GM21529 (cell line): Measurements from ENCODE around the gene TINAG.
"Not testable (repeated sequence)": the region's sequence is repeated elsewhere in the genome, so short reads cannot be mapped to it uniquely, and the experiment has no call there.

Experiments used
- ATAC-seq: cut with Tn5 transposase; IDR thresholded peaks from one replicate; pipeline ENCODE4 v1.9.1; 2021; ENCODE audit not compliant: unreplicated experiment

TINAG gene

DNA sequence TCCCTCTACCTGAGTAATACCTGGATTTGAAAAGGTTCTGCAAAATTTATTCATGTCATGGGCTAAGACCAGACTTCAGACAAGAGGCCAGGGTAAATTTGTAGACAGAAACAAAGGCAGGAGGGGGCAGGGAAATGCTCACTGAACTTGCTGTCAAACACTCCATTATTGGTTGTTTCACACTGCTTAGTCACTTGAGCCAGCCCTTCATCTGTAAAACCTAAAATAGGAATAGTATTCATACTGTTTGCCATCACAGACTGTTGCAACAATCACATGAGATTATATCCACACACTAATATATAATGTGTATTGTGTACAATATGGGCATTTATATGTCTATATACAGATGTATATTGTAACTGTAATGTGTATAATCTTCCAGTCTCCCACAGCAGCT lies 6.5 kb upstream of the TINAG start:
- ATAC-seq = no peak

- peak; percentile 62 for ATAC-seq
These were observed 766 bp upstream of the TINAG start for GRCh38 chr6:54307439-54307910.

DNA sequence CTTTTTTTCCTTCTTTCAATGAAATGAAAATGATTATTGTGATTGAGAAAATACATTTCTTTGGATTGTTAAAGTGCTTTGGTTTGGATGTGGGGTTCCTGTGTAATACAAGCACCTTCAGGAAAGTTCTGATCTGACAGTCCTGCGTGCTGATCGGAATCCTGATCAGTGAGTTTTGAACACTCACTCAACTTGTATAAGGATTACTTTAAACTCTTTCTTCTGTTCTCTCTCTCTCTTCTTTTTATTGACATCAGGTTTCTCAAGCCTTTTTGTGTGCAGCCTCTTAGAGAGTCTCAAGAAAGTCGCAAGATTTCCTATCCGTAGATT lies 710 bp downstream of the TINAG start:
- ATAC-seq = no peak

DNA sequence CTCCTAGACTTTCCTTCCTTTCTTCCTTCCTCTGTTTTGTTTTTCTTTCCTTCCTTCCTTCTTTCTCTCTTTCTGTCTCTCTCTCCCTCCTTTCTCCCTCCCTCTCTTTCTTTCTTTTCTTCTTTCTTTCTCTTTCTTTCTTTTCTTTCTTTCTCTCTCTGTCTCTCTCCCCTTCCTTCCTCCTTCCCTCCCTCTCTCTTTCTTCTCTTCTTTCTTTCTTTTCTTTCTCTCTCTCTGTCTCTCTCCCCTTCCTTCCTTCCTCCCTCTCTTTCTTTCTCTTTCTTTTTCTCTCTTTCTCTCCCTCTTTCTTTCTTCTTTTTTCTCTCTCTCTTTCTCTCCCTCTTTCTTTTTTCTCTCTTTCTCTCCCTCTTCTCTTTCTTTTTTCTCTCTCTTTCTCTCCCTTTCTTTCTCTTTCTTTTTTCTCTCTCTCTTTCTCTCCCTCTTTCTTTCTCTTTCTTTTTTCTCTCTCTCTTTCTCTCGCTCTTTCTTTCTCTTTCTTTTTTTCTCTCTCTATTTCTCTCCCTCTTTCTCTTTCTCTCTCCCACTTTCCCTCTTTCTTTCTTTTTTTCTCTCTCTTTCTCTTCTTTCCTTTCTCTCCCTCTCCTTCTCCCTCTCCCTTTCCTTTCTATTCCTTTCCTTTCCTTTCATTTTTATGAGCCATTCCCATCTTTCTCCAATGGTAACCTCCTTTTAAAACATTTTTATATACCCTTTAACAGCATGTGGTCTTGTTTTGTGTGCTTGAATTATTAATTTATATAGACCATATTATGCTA lies 2.3 kb downstream of the TINAG start:
- no peak for ATAC-seq

DNA sequence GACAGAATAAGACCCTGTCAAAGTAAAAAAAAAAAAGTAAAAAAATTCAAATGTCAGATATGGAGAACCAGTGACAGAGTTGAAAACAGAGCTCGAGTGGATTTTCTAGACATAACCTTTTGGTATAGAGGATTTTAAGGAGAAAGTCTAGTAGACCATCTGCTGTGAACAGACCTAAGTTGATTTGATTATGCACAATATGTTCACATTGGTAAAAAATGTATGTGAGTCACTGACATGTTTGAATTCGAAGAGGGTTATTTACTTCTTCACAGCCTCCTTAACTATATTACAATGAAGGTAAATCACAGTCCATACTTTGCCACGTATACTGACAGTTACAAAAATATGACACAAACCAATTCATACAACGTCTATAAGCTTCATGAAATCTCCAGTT lies 7.4 kb downstream of the TINAG start:
- ATAC-seq = no peak

GRCh38 chr6:54320871-54321270 lies 12.6 kb downstream of the TINAG start:
- no peak for ATAC-seq

DNA sequence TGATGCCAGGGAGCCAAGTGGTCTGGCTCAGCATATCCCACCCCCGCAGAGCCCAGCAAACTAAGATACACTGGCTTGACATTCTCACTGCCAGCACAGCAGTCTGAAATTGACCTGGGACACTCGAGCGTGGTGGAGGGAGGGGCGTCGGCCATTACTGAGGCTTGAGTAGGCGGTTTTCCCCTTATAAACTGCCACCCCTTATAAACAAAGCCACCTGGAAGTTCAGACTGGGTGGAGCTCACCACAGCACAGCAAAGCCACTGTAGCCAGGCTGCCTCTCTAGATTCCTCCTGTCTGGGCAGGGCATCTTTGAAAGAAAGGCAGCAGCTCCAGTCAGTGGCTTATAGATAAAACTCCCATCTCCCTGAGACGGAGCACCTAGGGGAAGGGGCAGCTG lies 19.4 kb downstream of the TINAG start:
- no peak for ATAC-seq

- ATAC-seq = not testable (repeated sequence)
These were observed 23.3 kb downstream of the TINAG start for GRCh38 chr6:54331571-54331970.

DNA sequence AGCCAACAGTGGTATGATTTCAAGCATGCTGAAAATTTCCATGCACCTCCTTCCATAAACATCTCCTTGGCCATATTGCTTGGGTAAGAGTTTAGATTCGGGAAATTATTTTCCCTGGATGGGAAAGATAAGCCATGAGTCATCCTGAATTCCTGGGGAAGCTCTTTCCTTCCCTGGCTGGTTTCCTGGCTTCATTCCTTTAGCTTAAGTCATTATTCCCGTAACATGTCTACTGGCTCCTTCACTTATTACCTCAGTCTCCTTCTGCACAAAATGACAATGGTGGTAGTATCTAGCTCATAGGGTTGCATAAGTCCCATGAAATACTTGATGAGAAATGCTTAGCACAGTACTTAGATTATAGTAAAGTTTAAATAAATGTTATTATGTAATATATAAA lies 27.6 kb downstream of the TINAG start:
- no peak for ATAC-seq

- ATAC-seq = no peak
These were observed 45.7 kb downstream of the TINAG start for GRCh38 chr6:54353975-54354374.

- ATAC-seq = no peak
These were observed 46.4 kb downstream of the TINAG start for GRCh38 chr6:54354608-54355007.

DNA sequence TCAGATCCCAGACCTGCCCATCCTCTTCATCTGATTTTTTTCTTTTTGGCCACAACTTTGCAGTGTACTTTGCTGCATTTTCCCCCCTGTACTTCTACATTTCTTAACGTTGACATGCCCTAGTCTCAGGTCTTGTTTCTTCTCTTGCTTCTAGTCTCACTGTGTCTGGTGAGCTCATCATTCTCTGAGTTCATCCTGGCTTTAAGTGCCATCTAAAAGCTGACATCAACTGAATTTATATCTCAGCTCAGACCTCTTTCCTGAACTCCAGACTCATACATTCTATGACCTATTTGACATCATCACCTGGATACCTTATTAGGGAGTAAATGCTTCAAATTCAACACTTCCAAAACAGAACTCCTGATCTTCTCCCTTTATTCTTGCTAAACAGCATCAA lies 48.9 kb downstream of the TINAG start:
- no peak for ATAC-seq

- ATAC-seq = no peak
These were observed 52.9 kb downstream of the TINAG start for GRCh38 chr6:54361188-54361587.

GRCh38 chr6:54361734-54362133 lies 53.5 kb downstream of the TINAG start:
- ATAC-seq = no peak

DNA sequence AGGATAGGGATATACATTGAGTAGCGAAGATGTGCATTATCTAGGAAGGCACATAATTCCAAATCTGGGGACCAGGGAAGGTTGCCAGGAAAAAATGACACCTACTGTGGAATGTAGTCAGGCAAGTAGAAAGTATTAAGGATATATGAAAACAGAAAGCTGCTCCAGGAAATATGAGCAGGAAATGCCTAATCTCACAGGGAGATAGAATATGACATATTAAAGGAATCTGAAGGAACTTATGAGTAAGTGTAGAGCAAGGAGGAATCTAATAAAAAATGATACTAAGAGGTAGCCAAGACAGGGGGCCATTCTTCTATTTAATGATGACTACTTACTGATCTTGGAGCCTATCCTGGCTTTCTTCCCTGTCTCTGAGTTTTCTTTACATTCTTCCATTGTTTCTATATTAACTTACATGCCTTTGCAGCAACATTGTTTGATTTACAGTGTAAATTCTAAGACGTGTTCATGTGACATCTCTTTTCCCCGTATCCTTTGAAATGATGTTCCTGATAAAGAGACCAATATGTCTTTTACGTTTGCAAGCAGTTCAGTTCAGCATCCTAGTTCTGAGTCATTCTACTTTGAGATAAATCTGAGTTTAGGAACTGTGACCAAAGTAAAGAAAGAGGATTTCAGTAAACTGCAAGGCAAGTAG lies 58.6 kb downstream of the TINAG start:
- no peak for ATAC-seq

GRCh38 chr6:54377776-54378175 lies 69.5 kb downstream of the TINAG start:
- no peak for ATAC-seq

- ATAC-seq = no peak
These were observed 78.1 kb downstream of the TINAG start for GRCh38 chr6:54386295-54386694.

DNA sequence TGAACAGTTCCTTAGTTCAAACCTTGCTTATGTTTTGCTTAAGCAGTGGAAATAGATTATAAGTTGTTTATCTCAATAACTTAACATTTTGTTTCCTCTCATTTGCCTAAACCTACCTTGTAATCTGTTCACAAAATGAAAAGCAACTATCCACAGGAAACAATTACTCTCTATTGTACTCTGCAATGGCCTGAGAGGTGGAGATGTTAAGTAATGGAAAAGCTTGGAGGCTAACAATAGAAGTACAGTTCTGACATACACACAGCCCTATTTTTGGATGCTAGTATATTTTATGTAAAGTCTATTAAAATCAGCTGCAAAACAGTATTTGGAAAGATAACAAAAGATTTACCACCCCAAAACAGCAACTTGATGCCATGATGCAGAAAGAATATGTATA lies 82.1 kb downstream of the TINAG start:
- ATAC-seq = no peak

DNA sequence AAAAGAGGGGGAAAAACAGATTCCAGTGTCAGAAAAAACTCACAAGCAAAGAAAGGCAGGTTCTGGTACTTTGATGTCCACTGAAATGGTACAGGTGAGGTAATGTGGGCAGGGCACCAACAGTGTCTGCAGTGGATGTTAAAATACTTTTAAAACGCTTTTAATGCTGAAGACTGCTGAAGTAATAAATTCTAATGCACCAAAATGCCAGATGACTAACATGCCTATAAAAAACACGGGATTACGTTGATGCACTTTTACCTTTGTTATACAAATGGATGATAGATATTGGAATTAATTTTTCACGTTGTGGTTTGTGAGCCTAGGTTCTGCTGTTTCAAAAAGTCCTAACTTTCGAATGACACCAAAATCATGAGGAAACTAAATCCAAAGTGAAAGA lies 83.3 kb downstream of the TINAG start:
- no peak for ATAC-seq

DNA sequence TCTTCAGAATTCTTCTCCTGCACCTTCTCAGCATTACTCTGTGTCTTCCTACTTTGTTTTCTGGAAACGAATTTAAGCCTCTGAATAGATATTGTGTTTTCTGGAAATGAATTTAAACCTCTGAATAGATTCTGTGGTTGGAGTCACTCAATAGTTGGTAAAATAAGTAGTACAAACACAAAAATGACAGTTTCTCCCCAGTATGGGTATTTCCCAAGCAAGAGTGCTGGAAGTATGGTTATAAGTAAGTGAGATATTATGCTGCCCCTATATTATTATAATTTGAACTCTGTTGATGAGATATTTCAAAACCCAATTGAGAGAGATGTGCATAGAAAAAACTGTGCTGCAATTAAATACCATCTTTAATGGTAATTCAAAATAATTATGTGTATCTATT lies 94.9 kb downstream of the TINAG start:
- ATAC-seq = no peak

DNA sequence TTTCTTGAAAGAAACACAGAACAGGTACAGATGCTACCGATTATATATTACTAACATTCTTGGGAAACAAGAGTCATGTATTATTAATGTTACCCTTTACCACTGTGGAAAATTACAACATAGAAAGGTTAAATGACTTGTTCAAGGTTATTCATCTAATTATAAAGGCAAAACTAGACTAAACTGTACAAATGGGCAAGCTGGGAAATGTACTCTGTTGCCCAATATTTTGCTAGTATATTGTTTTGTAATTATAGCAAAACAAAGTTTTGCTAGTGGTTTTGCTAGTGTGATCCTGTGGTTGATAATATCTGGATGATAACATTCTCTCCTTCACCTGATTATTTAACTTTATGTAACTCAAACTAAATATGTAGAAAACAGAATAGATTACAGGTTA lies 96.5 kb downstream of the TINAG start:
- no peak for ATAC-seq

DNA sequence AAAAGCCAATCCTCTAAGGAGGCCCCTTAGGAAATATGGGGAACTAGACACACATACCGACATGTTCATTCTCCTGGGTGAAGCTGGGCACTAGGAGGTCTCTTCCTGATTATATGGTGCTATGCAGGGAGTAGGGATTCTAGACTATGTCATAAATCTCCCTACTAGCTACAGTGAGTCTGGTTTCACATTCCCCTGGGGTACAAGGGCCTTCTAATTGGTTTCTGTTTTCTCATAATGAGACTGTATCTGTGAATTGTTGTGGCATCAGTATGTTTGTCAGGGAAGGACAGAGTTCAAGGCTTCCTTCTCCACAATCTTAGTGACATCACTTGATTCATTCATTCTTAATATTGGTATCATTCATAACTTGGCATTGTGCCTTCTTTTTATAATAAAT lies 103.5 kb downstream of the TINAG start:
- no peak for ATAC-seq

DNA sequence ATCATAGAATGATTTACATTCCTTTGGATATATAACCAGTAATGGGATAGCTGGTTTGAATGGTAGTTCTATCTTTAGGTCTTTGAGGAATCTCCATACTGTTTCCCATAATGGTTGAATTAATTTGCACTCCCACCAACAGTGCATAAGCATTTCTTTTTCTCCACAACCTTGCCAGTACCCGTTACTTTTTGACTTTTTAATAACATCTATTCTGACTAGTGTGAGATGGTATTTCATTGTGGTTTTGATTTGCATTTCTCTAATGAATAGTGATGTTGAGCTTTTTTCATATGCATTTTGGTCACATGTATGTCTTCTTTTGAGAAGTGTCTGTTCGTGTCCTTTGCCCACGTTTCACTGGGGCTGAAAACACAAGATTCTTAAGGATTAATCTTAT lies 107.3 kb downstream of the TINAG start:
- ATAC-seq = no peak
